ENCODE results near the gene TRIM52. TPM values are rescaled to one million over a fixed set of nuclear protein-coding genes. Genes with fewer than 3 reads are reported as not detected.

The TRIM52 gene
- total and polyA plus RNA-seq, 9 of the 15 experiments (the other 6 are each of a cell fraction or from before 2014, with no cell fraction given) = 3.3 to 21.9 (median 13.5) TPM

GRCh38 chr5:181281077-181281983, 20.4 kb upstream of the TRIM52 start (continued):
- TF ChIP-seq ZNF143 (CRISPR knock-in tag; IDR thresholded peaks at IDR 0.05) = no peak
- TF ChIP-seq ZNF707 (CRISPR knock-in tag; conservative IDR thresholded peaks at IDR 0.05) = no peak
- TF ChIP-seq PHF8 (IDR thresholded peaks at IDR 0.05; ENCODE audit: borderline replicate concordance, low read length) = peak; percentile 88
- peak; percentile 65; the same call in 1 of the 2 replicates for TF ChIP-seq SIN3B (IDR thresholded peaks at IDR 0.05; ENCODE audit: low read depth)
- no peak for TF ChIP-seq RBM39 (optimal IDR thresholded peaks at IDR 0.05; ENCODE audit: low read depth, low read length)
- TF ChIP-seq KHSRP (IDR thresholded peaks at IDR 0.05) = no peak
- TF ChIP-seq E2F6 (IDR thresholded peaks at IDR 0.05; ENCODE audit: borderline replicate concordance in 1 of 2, extremely low read depth in 1 of 2, insufficient read depth in 1 of 2, insufficient read length in 1 of 2, low read depth in 1 of 2, low read length in 1 of 2, poor library complexity in 1 of 2, severe bottlenecking in 1 of 2) = peak; percentile 40 to 44
- TF ChIP-seq CHCHD3 (CRISPR knock-in tag; IDR thresholded peaks at IDR 0.05) = 0 out of 2 replicates have a peak, but pooled peaks have one; percentile 13
- no peak for TF ChIP-seq ARID3A (IDR thresholded peaks at IDR 0.05; ENCODE audit: borderline replicate concordance, low read depth, low read length)
- no peak for TF ChIP-seq CBX8 (IDR thresholded peaks at IDR 0.05; ENCODE audit: borderline replicate concordance, extremely low read depth, low read depth, low read length, poor library complexity, severe bottlenecking)
- TF ChIP-seq TBP (optimal IDR thresholded peaks at IDR 0.05; ENCODE audit: low read depth, low read length) = peak; percentile 92
- no peak for TF ChIP-seq FIP1L1 (IDR thresholded peaks at IDR 0.05; ENCODE audit: low read depth, low read length, poor library complexity, severe bottlenecking)
- no peak for TF ChIP-seq PREB (CRISPR knock-in tag; IDR thresholded peaks at IDR 0.05)
- no peak for TF ChIP-seq JUN (IDR thresholded peaks at IDR 0.05; ENCODE audit: borderline replicate concordance, low read depth, low read length)
- no peak for TF ChIP-seq JUN (CRISPR knock-in tag; IDR thresholded peaks at IDR 0.05; ENCODE audit: borderline replicate concordance)
- 0 out of 4 replicates have a peak, but pooled peaks of 1 of the 2 experiments have one; percentile 26 for TF ChIP-seq SRF (CRISPR knock-in tag; IDR thresholded peaks at IDR 0.05)
- TF ChIP-seq CC2D1A (IDR thresholded peaks at IDR 0.05) = no peak
- TF ChIP-seq ZNF133 (CRISPR knock-in tag; IDR thresholded peaks at IDR 0.05) = no peak
- no peak for TF ChIP-seq ZNF280B (CRISPR knock-in tag; IDR thresholded peaks at IDR 0.05)
